H1 (cell line): ENCODE data around the gene SOHLH1. TPM values are rescaled to one million over a fixed set of nuclear protein-coding genes. Genes with fewer than 3 reads are reported as not detected.

Experiments
- CTCF ChIA-PET: fragments of 300-600 bp; sonication (Branson Sonifier 250); formaldehyde crosslinking; loops from one replicate; lab custom pipeline; 2021; ENCODE audit not compliant: partially characterized antibody; lab: Charles Lee
- POLR2A ChIA-PET: fragments of 300-600 bp; sonication (Branson Sonifier 250); formaldehyde crosslinking; loops from one replicate; lab custom pipeline; 2021; ENCODE audit warnings: inconsistent platforms; ENCODE audit not compliant: partially characterized antibody; lab: Charles Lee
- DNase-seq, 2 experiments: peaks; one replicate each; pipeline versions ENCODE4 v3.0.0 to v3.0.0-alpha.2; 2010 to 2022; ENCODE audit warnings: low spot score in 2 of 2, low read depth in 1 of 2, mixed read lengths in 1 of 2
- FAIRE-seq: peaks from 2 replicates; lab custom pipeline; 2011; peaks lifted over from hg19 to GRCh38; lab: Jason Lieb, UNC
- H2AFZ ChIP-seq: 2 replicates; pipeline ENCODE4 v1.8.1; 2012; ENCODE audit warnings: low read length, inconsistent platforms
- H2AK5ac ChIP-seq: 2 replicates; pipeline ENCODE4 v1.6.1; 2013; ENCODE audit warnings: low read depth, low read length
- H2BK120ac ChIP-seq: replicated peaks from 2 replicates; pipeline ENCODE3; 2013; ENCODE audit warnings: low read depth, low read length, inconsistent platforms
- H2BK12ac ChIP-seq: 2 replicates; pipeline ENCODE4 v1.6.1; 2013; ENCODE audit warnings: low read depth, low read length
- H2BK15ac ChIP-seq: 2 replicates; pipeline ENCODE4 v1.6.1; 2013; ENCODE audit warnings: low read length
- H2BK20ac ChIP-seq: 2 replicates; pipeline ENCODE4 v1.6.1; 2013; ENCODE audit warnings: low read length
- H2BK5ac ChIP-seq: 2 replicates; pipeline ENCODE4 v1.6.1; 2013; ENCODE audit warnings: low read depth, low read length
- H3K14ac ChIP-seq: 2 replicates; pipeline ENCODE4 v1.6.1; 2013; ENCODE audit warnings: inconsistent platforms; ENCODE audit not compliant: insufficient read length
- H3K18ac ChIP-seq: 2 replicates; pipeline ENCODE4 v1.6.1; 2013; ENCODE audit warnings: low read length; ENCODE audit errors: extremely low read depth
- H3K23ac ChIP-seq: 2 replicates; pipeline ENCODE4 v1.6.1; 2013; ENCODE audit warnings: inconsistent platforms; ENCODE audit not compliant: insufficient read length
- H3K23me2 ChIP-seq: 2 replicates; pipeline ENCODE4 v1.6.1; 2013; ENCODE audit warnings: low read depth, low read length
- H3K27ac ChIP-seq: 2 replicates; pipeline ENCODE4 v1.6.1; 2011; ENCODE audit warnings: low read depth, low read length, inconsistent platforms
- H3K27me3 ChIP-seq, 4 experiments: replicated peaks in 1 of 4; 1 replicate in 1 of 4; 2 replicates in 3 of 4; pipeline versions ENCODE4 v1.6.1 to v1.8.1; 2011 to 2013; ENCODE audit warnings: low read length in 3 of 4, mild to moderate bottlenecking in 3 of 4, inconsistent platforms in 2 of 4, mixed read lengths in 2 of 4, moderate library complexity in 1 of 4; ENCODE audit not compliant: control insufficient read depth in 3 of 4, insufficient read depth in 3 of 4; ENCODE audit errors: extremely low read depth in 1 of 4
- H3K36me3 ChIP-seq, 4 experiments: 2 replicates each; pipeline versions ENCODE4 v1.6.1 to v1.8.1; 2011 to 2013; ENCODE audit warnings: mild to moderate bottlenecking in 4 of 4, low read length in 3 of 4, moderate library complexity in 2 of 4, control low read depth in 1 of 4, inconsistent platforms in 1 of 4; ENCODE audit not compliant: insufficient read depth in 4 of 4, control insufficient read depth in 2 of 4
- H3K4ac ChIP-seq: replicated peaks from 2 replicates; pipeline ENCODE3; 2013; ENCODE audit warnings: low read length, low read depth, mixed read lengths, inconsistent platforms; ENCODE audit not compliant: insufficient read length
- H3K4me1 ChIP-seq, 4 experiments: replicated peaks in 1 of 4; 1 replicate in 1 of 4; 2 replicates in 3 of 4; pipeline versions ENCODE4 v1.6.1 to v1.8.1; 2011 to 2013; ENCODE audit warnings: low read length in 3 of 4, inconsistent platforms in 2 of 4, mixed read lengths in 1 of 4; ENCODE audit not compliant: insufficient read depth in 4 of 4, control insufficient read depth in 3 of 4
- H3K4me2 ChIP-seq, 2 experiments: 2 replicates each; pipeline versions ENCODE4 v1.6.1 to v1.8.1; 2011 to 2013; ENCODE audit warnings: low read depth in 2 of 2, low read length in 2 of 2, control low read depth in 1 of 2, inconsistent platforms in 1 of 2, mild to moderate bottlenecking in 1 of 2; ENCODE audit not compliant: insufficient read depth in 1 of 2
- H3K4me3 ChIP-seq, 4 experiments: fragments of 200-600, 300-600 bp in 1 of 4; sonication (generic), shearing (Covaris generic), sonication (Bioruptor Twin) in 1 of 4; 2 replicates each; pipeline versions ENCODE4 v1.5.1 to v1.8.1; 2011 to 2016; ENCODE audit warnings: low read length in 4 of 4, low read depth in 3 of 4, control low read depth in 2 of 4, inconsistent platforms in 2 of 4, mild to moderate bottlenecking in 2 of 4, mixed read lengths in 1 of 4, moderate library complexity in 1 of 4; ENCODE audit not compliant: insufficient read depth in 2 of 4; ENCODE audit errors: extremely low read depth in 1 of 4
- H3K56ac ChIP-seq: replicated peaks from 2 replicates; pipeline ENCODE3; 2013; ENCODE audit warnings: low read depth, mild to moderate bottlenecking, mixed read lengths, low read length, inconsistent platforms; ENCODE audit not compliant: insufficient read length
- H3K79me1 ChIP-seq: 2 replicates; pipeline ENCODE4 v1.6.1; 2013; ENCODE audit warnings: low read depth, low read length, control low read depth
- H3K79me2 ChIP-seq, 2 experiments: 2 replicates each; pipeline versions ENCODE4 v1.6.1 to v1.8.1; 2012 to 2013; ENCODE audit warnings: low read length in 2 of 2, mild to moderate bottlenecking in 2 of 2, inconsistent platforms in 1 of 2; ENCODE audit not compliant: insufficient read depth in 2 of 2, control insufficient read depth in 1 of 2
- H3K9ac ChIP-seq, 4 experiments: replicated peaks in 1 of 4; 1 replicate in 1 of 4; 2 replicates in 3 of 4; pipeline versions ENCODE4 v1.6.1 to v1.8.1; 2011 to 2013; ENCODE audit warnings: low read depth in 3 of 4, low read length in 3 of 4, control low read depth in 2 of 4, mild to moderate bottlenecking in 2 of 4, moderate library complexity in 2 of 4, inconsistent platforms in 1 of 4; ENCODE audit errors: extremely low read depth in 1 of 4
- H3K9me3 ChIP-seq, 2 experiments: 2 replicates each; pipeline versions ENCODE4 v1.6.1 to v1.8.1; 2012 to 2013; ENCODE audit warnings: mild to moderate bottlenecking in 2 of 2, moderate library complexity in 2 of 2, control low read depth in 1 of 2, inconsistent platforms in 1 of 2, low read depth in 1 of 2, low read length in 1 of 2, mixed read lengths in 1 of 2; ENCODE audit not compliant: insufficient read depth in 2 of 2
- H4K20me1 ChIP-seq, 2 experiments: replicated peaks in 1 of 2; 2 replicates each; pipeline versions ENCODE3 to v1.8.1; 2011 to 2013; ENCODE audit warnings: inconsistent platforms in 2 of 2, low read length in 2 of 2, mild to moderate bottlenecking in 1 of 2; ENCODE audit not compliant: insufficient read depth in 2 of 2, control insufficient read depth in 1 of 2
- H4K5ac ChIP-seq: 2 replicates; pipeline ENCODE4 v1.6.1; 2013; ENCODE audit warnings: low read length, low read depth, mixed read lengths, inconsistent platforms; ENCODE audit not compliant: insufficient read length
- H4K8ac ChIP-seq: 2 replicates; pipeline ENCODE4 v1.8.0; 2013; ENCODE audit warnings: mild to moderate bottlenecking, moderate library complexity, low read length, inconsistent platforms; ENCODE audit not compliant: insufficient read depth; ENCODE audit errors: extremely low read depth
- H4K91ac ChIP-seq: replicated peaks from 2 replicates; pipeline ENCODE3; 2013; ENCODE audit warnings: low read length, mixed read lengths, inconsistent platforms; ENCODE audit not compliant: insufficient read length
- ASH2L ChIP-seq: fragments of 200-600, 300-600 bp; sonication (generic); IDR thresholded peaks from one replicate; pipeline ENCODE4 v1.7.1; 2017; ENCODE audit warnings: low read length
- CBX5 ChIP-seq: fragments of 300-800, 300-1000 bp; sonication (generic); IDR thresholded peaks from 2 replicates; pipeline ENCODE4 v1.7.1; 2016; ENCODE audit warnings: antibody characterized with exemption, low read length, low read depth
- EGR1 ChIP-seq: IDR thresholded peaks from 2 replicates; pipeline ENCODE4 v1.6.1; 2011; ENCODE audit warnings: low read depth, low read length, borderline replicate concordance
- EZH2 ChIP-seq: fragments of 200-600 bp; sonication (generic); IDR thresholded peaks from 2 replicates; pipeline ENCODE4 v1.7.1; 2012; ENCODE audit warnings: low read depth, mild to moderate bottlenecking, moderate library complexity, low read length, inconsistent platforms; ENCODE audit not compliant: severe bottlenecking
- GABPA ChIP-seq: IDR thresholded peaks from 2 replicates; pipeline ENCODE4 v1.6.1; 2011; ENCODE audit warnings: mild to moderate bottlenecking, low read length, moderate library complexity, borderline replicate concordance; ENCODE audit not compliant: insufficient read depth
- HDAC2 ChIP-seq, 2 experiments: fragments of 300-600 bp in 1 of 2; sonication (generic) in 1 of 2; IDR thresholded peaks; 2 replicates each; pipeline ENCODE4 v1.6.1; 2011 to 2012; ENCODE audit warnings: low read depth in 2 of 2, low read length in 2 of 2, mild to moderate bottlenecking in 2 of 2, moderate library complexity in 2 of 2, borderline replicate concordance in 1 of 2, inconsistent platforms in 1 of 2
- KDM4A ChIP-seq: IDR thresholded peaks from one replicate; pipeline ENCODE4 v1.7.1; 2012; ENCODE audit warnings: low read depth, mild to moderate bottlenecking, moderate library complexity, low read length, inconsistent platforms; ENCODE audit not compliant: severe bottlenecking
- MAFK ChIP-seq: IDR thresholded peaks from 2 replicates; pipeline ENCODE4 v1.6.1; 2012; ENCODE audit warnings: low read depth, mild to moderate bottlenecking, improper control_type of control experiment, low read length
- SIN3A ChIP-seq, 2 experiments: IDR thresholded peaks in 1 of 2; conservative IDR thresholded peaks in 1 of 2; 2 replicates each; pipeline ENCODE4 v1.6.1; 2011 to 2012; ENCODE audit warnings: low read length in 2 of 2, improper control_type of control experiment in 1 of 2, low read depth in 1 of 2, mild to moderate bottlenecking in 1 of 2
- SP2 ChIP-seq: IDR thresholded peaks from 2 replicates; pipeline ENCODE4 v1.6.1; 2012; ENCODE audit warnings: mild to moderate bottlenecking, low read length, inconsistent platforms
- SP4 ChIP-seq: IDR thresholded peaks from 2 replicates; pipeline ENCODE4 v1.6.1; 2012; ENCODE audit warnings: low read length, inconsistent platforms
- WGBS, 2 experiments: shearing (Covaris generic) in 1 of 2; methylation state at CpG; one replicate each; pipeline versions ENCODE4 v1.1.6 to v1.1.7; 2013 to 2015; ENCODE audit warnings: low lambda C conversion rate in 2 of 2, mixed read lengths in 2 of 2, inconsistent platforms in 1 of 2, low coverage in 1 of 2, missing lambda C conversion rate in 1 of 2; ENCODE audit not compliant: insufficient replicate concordance in 2 of 2, insufficient coverage in 1 of 2, insufficient read length in 1 of 2; ENCODE audit errors: extremely low coverage in 1 of 2, missing lambda C conversion rate in 1 of 2; 5-methylcytosine and 5-hydroxymethylcytosine counted together
- polyA plus RNA-seq, 7 experiments: library from polyadenylated mRNA; depleted of rRNA in 3 of 7; stranded (reverse) in 5 of 7; unstranded in 2 of 7; fragments of >200 nt in 5 of 7; fragments of 200-250 nt in 2 of 7; gene quantifications; 1 replicate in 5 of 7; 2 replicates in 1 of 7; 4 replicates in 1 of 7; pipeline versions ENCODE4 v1.2.1 to v1.2.3, GENCODE V29; 2011 to 2013; ENCODE audit warnings: missing spikeins in 2 of 7, mixed read lengths in 2 of 7
- total RNA-seq: library from RNA; stranded (reverse); fragmentation: NEBNext Ultra II Directional; extraction: Animal tissue kit (Norgen Biotek cat#: 25700); gene quantifications from 2 replicates; pipeline ENCODE4 v1.2.1, GENCODE V29; 2021

Gene SOHLH1
- total and polyA plus RNA-seq, 2 of the 8 experiments (the other 6 are each of a cell fraction or from before 2014, with no cell fraction given) = 0.11 TPM; not detected in 1

DNA sequence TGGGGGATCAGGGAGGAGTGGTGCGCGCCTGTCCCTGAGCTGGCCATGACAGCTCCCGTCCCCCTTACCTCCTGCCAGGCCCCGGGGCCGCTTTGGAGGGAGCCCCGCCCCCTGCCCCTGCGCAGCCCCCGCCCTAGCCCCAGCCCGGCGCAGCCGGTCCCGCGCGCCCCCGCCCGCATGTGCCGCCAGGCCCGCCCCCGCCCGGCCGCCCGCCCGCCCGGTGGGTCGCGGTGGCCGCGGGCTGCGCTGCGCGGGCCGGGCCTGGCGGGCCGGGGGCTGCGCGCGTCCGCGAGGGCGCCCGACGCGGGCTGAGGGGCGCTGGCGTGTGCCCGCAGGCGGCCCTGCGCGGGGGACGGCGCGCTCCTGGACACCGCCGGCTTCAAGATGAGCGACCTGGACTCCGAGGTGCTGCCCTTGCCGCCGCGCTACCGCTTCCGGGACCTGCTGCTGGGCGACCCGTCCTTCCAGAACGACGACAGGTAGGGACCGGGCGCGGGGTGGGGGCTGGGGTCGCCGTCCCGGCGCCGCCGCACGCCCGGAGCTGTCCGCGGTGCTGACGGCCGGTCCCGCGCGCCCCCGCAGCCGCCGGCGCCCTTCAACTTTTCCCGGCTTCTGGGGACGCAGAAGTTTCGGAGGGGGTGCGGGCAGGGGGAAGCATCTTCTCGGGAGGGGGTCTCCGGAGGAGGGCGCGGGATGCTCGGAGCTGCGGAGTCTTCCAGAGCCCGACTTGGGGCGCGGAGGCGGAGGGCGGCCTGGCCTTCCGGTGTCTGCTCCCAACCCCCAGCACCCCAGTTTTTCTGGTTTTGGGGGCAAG, 15.2 kb upstream of the SOHLH1 start:
- Histone ChIP-seq H3K4me3 (peak overlapping the region; percentile 41 to 52 (median 47); a peak in 6 of 8 replicates), H3K27me3 (peaks cover 0 to 25% (median 21%) of the 10 kb centered on the region in 4 experiments; a peak in 6 of 7 replicates), H3K56ac (no peak overlapping the region), H2AFZ (no peak overlapping the region), H4K8ac (no peak overlapping the region), H3K36me3 (no peaks in the 10 kb centered on the region), H3K79me2 (no peaks in the 10 kb centered on the region), H2BK5ac (no peak overlapping the region), H4K20me1 (peaks cover 4 to 10% of the 10 kb centered on the region in 2 experiments), H2BK15ac (no peak overlapping the region), H3K27ac (no peak overlapping the region), H3K18ac (no peak overlapping the region), H3K4ac (no peak overlapping the region), H3K4me2 (peak overlapping the region; percentile 52 to 80), H3K9ac (no peak overlapping the region), H4K5ac (no peak overlapping the region), H3K23ac (no peak overlapping the region), H3K23me2 (no peaks in the 10 kb centered on the region), H3K79me1 (no peaks in the 10 kb centered on the region), H2BK20ac (no peak overlapping the region), H3K9me3 (no peaks in the 10 kb centered on the region), H3K4me1 (peaks cover 0 to 3% (median 1%) of the 10 kb centered on the region in 4 experiments; a peak in 2 of 7 replicates), H4K91ac (no peak overlapping the region), H2BK12ac (no peak overlapping the region), H2AK5ac (no peak overlapping the region), H3K14ac (no peak overlapping the region), H2BK120ac (no peak overlapping the region)
- DNase-seq (peak in 1 of 2 experiments; percentile 84), FAIRE-seq (no peak)
- ChIA-PET CTCF (interaction anchor here (0.8 to 2.7 kb wide), 5 partner anchors 11 to 112 kb away, joined by 3 to 21 read pairs (median 4); partner anchors contain the start of gene KCNT1), POLR2A (interaction anchor here (1.9 kb wide), 1 partner anchor 10 kb away, joined by 6 read pairs; no protein-coding TSS in a partner anchor)
- WGBS, 2 experiments = 1% methylated on average over 18 of the region's 103 CpGs; no CpG with 5 or more reads in 1 of the 2 experiments
- peak; percentile 87 to 94; a peak in 3 of 4 replicates for TF ChIP-seq SIN3A (conservative IDR thresholded peaks at IDR 0.05 in 1 of 2, IDR thresholded peaks at IDR 0.05 in 1 of 2; ENCODE audit: low read depth in 1 of 2, low read length in 2 of 2)
- no peak for TF ChIP-seq MAFK
- no peak for TF ChIP-seq EZH2
- peak; percentile 77; the same call in 1 of the 2 replicates for TF ChIP-seq GABPA
- peak; percentile 19 to 64; a peak in 2 of 4 replicates for TF ChIP-seq HDAC2 (IDR thresholded peaks at IDR 0.05; ENCODE audit: borderline replicate concordance in 1 of 2, low read depth in 2 of 2, low read length in 2 of 2)
- peak; percentile 84 for TF ChIP-seq KDM4A
- no peak for TF ChIP-seq ASH2L
- TF ChIP-seq SP4 = no peak
- no peak for TF ChIP-seq SP2
- TF ChIP-seq CBX5 = no peak
- TF ChIP-seq EGR1 = peak; percentile 45; the same call in 1 of the 2 replicates
